ENCODE results near the gene TBXA2R.
A peak's percentile ranks its signal among the peaks of the same experiment; 100 is the strongest.
"Not testable (repeated sequence)": the region's sequence is repeated elsewhere in the genome, so short reads cannot be mapped to it uniquely, and the experiment has no call there.

The TBXA2R gene

GRCh38 chr19:3639479-3639878 is 32.8 kb upstream of the TBXA2R start:
- DNase-seq (ENCODE audit: low spot score) = no peak

- DNase-seq (ENCODE audit: low spot score) = no peak
These were observed 31.8 kb upstream of the TBXA2R start for GRCh38 chr19:3638208-3639193.

DNA sequence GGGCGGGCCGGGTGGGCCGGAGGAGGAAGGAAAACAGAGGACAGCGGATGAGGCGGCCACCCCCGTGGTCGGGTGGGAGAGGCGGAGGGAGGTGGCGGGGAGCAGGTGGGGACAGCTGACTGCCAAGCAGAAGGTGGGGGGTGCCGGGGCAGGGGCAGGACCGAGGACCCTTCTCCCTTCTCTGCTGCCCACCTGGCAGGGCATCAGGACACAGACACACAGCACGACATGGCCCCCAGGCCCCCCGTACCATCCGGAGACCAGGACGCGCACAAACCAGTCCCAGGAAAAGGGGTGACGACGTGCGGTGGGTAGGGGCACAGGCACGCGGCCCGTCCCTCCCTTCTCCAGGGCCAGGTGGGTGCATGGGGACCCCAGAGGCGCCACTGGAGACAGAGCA is 30.9 kb upstream of the TBXA2R start:
- DNase-seq (ENCODE audit: low spot score) = no peak

- DNase-seq (ENCODE audit: low spot score) = no peak
These were observed 30.3 kb upstream of the TBXA2R start for GRCh38 chr19:3636962-3637361.

DNA sequence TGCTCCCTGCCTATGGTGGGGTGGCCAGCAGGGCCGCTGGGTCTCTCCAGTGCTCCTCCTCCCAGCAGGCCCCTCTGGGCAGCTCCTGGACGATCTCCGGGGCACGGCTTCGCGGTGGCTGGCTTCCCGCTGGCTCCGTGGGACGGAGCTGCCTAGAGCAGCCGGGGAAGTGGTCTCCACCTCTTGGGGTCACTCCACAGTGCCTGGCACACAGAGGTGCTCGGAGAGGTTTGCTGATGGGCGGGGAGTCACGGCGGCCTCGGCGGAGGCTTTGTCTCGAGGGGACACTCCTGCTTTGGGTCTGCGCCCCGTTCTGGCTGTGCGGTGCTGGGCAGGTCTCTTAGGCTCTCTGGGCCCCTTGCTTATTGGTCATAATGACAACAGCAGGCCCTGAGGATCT is 29.8 kb upstream of the TBXA2R start:
- no peak for DNase-seq (ENCODE audit: low spot score)

GRCh38 chr19:3634496-3635045 is 27.9 kb upstream of the TBXA2R start:
- no peak for DNase-seq (ENCODE audit: low spot score)

- DNase-seq (ENCODE audit: low spot score) = no peak
These were observed 26.9 kb upstream of the TBXA2R start for GRCh38 chr19:3633559-3633988.

DNA sequence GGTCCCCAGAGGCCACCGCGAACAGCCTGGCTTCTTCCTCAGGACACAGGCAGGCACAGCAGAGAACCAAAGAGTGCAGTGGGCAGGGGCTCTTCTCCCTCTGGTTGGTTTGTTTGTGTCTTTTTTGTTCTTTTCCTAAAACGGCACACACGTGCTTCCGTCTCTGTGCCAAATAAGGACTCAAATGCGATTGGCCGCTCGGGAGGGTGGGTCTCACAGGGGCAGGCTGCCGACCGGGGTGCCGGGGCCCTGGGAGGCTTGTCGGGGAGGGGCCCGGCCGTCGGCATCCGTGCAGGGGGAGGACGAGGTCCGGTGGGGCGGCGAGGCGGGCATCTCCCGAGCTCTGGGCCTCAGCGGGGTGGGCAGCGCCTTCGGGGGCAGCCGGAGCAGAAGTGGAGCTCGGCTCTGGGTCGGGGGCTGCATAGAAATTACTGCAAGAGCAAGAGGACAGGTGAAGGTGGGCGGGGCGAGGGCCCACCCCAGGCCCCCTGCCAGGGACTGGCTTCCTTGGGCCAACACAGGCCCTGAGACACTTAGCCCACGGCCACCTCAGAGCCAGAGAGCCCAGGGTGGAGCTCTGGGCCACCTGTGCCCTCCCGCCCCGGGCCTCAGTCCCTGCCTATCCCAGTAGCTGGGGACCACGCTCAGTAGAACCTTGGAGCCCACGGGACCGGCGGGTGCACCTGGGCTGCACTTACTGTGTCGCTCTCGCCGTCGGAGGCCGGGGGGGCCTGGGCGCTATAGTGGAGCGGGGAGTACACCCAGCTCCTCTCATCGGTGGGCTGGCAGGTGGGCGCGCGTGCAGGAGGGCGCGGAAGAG is 26.3 kb upstream of the TBXA2R start:
- peak; percentile 29 for DNase-seq (ENCODE audit: low spot score)

DNA sequence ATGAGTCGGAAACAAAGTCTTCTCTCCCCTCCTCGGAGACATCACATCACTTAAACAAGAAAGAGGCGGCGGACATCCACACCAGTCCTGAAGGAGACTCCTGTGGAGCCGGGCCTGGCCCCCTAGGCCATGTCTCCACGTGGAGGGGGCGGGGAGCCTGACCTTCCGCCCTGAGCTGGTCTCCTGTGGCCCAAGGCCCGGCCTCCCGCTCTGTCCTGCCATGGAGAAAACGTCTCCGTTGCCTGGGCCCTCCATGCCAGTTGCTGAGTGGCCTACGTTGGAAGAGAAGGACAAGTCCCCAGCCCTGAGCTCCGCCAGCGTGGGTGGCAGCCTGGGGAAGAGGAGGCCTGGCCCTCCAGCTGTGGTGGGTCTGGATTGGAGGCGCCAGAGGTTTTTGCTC is 25.4 kb upstream of the TBXA2R start:
- DNase-seq (ENCODE audit: low spot score) = no peak

DNA sequence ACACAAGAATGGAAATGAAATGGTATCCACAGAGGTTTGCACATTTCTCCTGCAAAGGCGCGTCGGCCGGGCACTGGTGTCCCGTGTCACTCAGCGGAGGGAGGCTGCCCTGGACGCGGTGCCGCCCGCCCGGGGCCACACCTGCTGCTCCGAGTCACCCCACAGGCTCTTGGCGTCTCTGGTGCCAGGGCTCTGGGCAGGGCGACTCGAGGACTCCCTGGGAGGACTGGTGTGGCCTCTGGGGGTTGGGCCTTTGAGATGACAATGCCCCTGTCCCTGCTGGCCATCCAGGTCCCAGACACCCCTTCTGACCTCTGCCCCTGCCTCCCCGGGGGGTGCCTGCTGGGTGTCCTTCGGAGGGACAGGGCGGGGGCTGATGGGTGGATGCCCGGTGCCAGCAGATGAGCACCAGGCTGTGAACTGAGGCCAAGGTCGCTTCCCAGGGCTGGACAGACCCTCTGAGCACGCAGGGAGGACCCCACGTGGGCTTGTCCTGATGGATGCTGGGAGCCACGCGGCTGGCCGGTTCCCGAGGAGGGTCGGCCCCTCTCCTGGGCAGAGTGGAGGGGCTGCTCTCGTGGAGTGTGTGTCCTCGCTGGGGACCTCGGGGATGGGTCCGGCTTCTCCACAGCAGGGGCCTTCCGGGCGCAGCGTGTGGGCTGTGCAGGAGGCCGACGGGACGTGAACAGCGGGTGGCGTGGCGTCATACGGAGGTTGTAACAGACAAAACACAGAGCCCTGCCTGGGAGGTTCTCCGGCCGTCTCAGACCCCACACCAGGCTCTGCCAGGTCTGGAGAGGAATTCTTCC is 24.6 kb upstream of the TBXA2R start:
- no peak for DNase-seq (ENCODE audit: low spot score)

GRCh38 chr19:3628766-3629165 is 22.1 kb upstream of the TBXA2R start:
- DNase-seq (ENCODE audit: low spot score) = not testable (repeated sequence)

- no peak for DNase-seq (ENCODE audit: low spot score)
These were observed 20.7 kb upstream of the TBXA2R start for GRCh38 chr19:3627351-3627723.

GRCh38 chr19:3626473-3627350 is 20.0 kb upstream of the TBXA2R start, which contains the start of gene CACTIN:
TSS of gene CACTIN (minus strand) at chr19:3626790. CDS start at chr19:3626762, 28 bp downstream.
- peak; percentile 98 for DNase-seq (ENCODE audit: low spot score)

GRCh38 chr19:3625996-3626472 is 19.4 kb upstream of the TBXA2R start:
- no peak for DNase-seq (ENCODE audit: low spot score)

GRCh38 chr19:3623716-3624115 is 17.0 kb upstream of the TBXA2R start:
- no peak for DNase-seq (ENCODE audit: low spot score)

GRCh38 chr19:3622224-3622623 is 15.5 kb upstream of the TBXA2R start:
- DNase-seq (ENCODE audit: low spot score) = no peak

DNA sequence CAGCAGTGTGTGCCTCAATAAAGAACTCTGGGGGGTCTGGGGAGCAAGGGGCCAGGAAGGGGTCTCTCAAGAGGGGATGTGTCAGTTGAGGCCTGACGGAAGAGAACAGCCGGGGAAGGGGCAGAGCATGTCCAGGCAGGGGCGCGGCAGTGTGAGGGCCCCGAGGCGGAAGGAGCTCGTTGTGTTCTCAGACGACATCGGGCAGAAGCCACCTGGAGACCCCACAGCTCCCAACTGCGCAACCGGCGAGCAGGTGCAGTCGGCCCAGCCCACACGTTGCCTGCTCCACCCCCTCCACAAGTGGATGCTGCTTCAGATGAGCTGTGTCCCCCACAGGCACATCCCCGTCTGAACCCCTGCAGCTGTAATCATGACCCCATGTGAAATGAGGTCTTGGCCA is 15.0 kb upstream of the TBXA2R start:
- DNase-seq (ENCODE audit: low spot score) = no peak

GRCh38 chr19:3620817-3621547 is 14.3 kb upstream of the TBXA2R start:
- no peak for DNase-seq (ENCODE audit: low spot score)

DNA sequence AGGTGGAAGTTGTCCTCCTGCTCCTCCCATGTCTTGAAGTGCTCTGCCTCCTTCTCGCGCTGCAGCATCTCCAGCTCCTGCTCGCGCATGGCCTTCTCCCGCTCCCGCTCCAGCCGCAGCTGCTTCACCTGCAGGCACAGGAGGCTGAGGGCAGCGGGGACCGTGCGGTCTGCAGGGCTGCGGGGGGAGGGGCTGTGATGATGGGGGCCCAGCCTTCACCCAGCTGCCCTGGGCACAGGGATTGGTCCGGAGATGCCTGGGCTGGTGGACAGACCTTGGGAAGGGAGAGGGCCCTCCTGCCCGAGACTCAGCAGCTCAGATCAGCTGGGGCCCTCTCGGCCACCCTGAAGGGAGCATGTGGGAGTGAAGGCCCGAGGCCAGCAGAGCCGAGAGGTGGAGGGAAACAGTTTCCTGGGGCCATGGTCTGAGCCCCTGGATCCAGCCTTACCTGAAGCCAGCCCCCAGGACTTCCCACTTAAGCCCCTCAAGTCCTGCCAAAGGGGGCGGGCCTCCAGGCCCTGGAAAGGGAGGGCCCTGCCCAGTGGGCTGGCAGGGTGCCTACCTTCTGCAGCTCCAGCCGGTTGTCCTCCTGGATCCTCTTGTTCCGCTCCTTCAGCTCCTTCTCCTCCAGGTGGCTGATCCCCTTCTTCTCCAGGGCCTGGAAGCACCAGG is 13.6 kb upstream of the TBXA2R start:
- no peak for DNase-seq (ENCODE audit: low spot score)
